Stimulated activated CD4-positive, alpha-beta T cell treated with anti-CD3 and anti-CD28 coated beads, Interleukin-15, amount 100 ng/mL, for 1 hour (primary cell): ENCODE measurements around the gene SFRP2.

Experiments
- DNase-seq, 2 donors: peaks; one replicate each; pipeline ENCODE4 v3.0.0-alpha.2; 2020; ENCODE audit warnings: low read depth in 1 of 2, low spot score in 1 of 2

The SFRP2 gene, protein sequence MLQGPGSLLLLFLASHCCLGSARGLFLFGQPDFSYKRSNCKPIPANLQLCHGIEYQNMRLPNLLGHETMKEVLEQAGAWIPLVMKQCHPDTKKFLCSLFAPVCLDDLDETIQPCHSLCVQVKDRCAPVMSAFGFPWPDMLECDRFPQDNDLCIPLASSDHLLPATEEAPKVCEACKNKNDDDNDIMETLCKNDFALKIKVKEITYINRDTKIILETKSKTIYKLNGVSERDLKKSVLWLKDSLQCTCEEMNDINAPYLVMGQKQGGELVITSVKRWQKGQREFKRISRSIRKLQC

DNA sequence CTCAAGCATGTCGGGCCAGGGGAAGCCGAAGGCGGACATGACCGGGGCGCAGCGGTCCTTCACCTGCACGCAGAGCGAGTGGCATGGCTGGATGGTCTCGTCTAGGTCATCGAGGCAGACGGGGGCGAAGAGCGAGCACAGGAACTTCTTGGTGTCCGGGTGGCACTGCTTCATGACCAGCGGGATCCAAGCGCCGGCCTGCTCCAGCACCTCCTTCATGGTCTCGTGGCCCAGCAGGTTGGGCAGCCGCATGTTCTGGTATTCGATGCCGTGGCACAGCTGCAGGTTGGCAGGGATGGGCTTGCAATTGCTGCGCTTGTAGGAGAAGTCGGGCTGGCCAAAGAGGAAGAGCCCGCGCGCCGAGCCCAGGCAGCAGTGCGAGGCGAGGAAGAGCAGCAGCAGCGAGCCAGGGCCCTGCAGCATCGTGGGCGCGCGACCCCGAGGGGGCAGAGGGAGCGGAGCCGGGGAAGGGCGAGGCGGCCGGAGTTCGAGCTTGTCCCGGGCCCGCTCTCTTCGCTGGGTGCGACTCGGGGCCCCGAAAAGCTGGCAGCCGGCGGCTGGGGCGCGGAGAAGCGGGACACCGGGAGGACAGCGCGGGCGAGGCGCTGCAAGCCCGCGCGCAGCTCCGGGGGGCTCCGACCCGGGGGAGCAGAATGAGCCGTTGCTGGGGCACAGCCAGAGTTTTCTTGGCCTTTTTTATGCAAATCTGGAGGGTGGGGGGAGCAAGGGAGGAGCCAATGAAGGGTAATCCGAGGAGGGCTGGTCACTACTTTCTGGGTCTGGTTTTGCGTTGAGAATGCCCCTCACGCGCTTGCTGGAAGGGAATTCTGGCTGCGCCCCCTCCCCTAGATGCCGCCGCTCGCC is at the start of gene SFRP2:
TSS of gene SFRP2 (minus strand) at position 671 of the 864 bp plus-strand sequence. CDS start at position 423, 248 bp downstream.
- DNase-seq, result no peak

DNA sequence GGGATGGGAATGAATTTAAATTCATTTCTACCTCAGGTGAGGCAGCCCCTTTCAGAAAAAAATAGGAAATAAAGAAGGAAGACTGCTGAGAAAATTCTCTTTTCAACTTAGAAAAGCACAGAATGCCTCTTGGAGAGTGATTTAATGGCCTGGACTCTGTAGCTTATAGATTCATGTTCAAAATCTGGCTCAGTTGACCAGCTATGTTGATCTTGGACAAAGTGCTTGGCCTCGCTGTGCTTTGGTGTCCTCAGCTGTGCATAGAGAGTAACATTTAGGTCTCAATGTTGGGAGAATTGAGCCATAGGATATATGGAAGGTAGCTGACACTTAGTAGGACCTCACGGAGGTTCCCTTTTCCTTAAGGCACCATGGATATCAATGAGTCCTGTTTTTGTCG is 49.7 kb upstream of the SFRP2 start:
- DNase-seq, result no peak

DNA sequence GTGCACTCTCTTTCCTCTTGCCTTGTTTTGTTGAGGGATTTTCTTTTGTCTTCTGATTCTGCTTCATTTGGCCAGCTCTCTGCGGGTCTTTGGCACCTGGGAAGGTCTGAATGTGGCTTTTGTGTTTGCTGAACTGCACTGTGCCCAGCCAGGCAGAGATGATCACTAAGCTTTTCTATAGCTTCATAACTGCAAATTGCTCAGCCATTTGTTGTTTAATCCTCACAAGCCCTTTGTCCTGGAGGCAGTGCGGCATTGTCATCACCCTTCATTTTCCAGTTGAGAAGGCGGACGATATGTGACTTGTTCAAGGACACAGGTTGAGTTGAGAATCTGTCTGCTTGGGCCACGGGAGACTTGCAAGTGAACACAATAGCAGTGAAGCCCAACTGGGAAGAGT is 46.0 kb upstream of the SFRP2 start:
- no peak for DNase-seq

DNA sequence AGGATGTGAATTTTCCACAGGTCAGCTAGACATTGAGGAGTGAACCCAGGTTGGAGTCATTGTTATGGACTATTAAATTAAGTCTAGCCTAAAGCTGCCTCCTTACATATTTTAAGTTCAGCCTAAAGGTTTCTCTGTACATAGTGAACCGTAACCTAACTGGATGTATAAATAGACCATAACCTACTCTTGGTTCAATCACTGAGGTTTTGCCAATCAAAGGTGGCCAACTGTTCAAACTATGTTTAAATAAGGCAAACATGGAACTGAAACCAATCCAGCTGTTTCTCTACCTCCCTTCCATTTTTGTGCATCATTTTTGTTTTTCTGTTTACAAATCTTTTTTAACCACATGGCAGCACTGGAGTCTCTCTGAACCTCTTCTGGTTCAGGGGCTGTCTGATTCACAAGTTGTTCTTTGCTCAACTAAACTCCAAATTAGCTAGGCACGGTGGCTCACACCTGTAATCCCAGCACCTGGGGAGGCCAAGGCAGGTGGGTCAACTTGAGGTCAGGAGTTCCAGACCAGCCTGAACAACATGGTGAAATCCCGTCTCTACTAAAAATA is 43.9 kb upstream of the SFRP2 start:
- no peak for DNase-seq

DNA sequence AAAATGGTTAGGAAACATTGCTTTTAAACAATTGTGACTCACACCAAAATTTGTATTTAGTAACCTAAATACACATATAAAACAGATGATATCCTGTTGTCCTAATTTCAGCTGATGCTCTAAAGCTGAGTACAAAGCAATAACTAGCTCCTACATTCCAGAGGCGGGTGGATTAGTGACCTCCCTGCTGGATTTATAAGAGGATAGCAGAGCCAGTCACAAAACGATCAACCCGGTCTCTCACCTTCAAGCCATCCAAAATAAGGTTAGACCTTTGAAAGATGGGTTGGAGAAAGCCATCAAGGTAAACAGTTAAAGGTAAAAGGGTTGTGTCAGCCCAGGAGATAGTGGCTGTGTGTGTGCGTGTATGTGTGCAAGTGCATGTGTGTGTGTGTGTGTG is 43.2 kb upstream of the SFRP2 start:
- no peak for DNase-seq

DNA sequence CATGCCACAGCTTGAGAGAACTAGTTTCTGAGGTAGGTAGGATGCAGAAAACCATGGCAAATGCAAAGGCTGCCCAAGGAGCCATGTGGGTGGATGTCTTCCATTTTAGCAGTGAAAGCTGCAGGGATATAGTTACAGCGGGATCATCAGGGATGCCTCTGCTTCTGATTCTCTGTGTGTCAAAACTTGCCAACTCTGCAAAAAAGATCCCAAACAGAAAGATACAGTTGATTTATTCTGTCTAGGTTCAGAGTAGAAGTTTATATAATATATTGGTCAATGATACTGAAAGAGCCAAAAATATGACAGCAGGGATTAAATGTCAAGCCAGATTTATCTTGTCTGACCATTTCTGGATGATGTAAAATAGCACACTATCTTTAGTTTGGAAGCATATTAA is 42.4 kb upstream of the SFRP2 start:
- no peak for DNase-seq

DNA sequence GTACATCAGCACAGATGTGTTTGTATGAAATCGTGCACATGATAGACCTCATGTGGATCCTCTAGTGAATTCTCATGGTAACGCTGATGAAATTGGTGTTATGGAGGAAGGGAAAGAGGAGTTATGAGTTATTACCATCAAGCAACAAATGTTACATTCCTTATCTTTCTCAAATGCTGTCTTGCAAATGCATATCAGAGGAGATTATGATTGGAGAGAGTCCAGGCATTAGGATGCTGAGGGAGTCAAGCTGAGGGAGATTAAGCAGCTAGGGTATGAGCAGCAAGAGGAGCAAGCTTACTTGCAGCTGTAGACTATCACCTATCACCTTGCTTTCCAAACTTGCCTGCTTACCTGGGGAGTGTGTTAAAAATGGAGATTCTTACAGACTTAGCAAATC is 36.8 kb upstream of the SFRP2 start:
- DNase-seq, result no peak

DNA sequence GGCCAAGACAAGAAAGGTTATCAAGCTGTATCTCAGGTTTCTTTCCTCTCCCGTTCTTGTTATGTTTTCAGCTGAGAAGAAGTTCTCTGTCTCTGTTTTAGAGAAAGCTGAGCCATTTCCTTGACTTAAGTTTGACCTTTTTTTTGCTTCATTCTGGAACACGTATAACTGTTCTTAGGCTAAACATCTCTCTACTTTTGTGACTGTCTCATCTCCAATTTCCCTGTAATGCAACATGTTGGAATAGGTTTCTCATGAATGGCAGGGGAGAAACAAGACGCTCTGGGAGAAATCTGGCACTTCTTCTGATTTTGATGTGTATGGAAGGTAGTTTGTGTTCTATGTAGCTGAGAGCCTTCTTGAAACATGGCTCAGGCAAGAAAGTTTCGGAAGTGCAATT is 36.2 kb upstream of the SFRP2 start:
- no peak for DNase-seq

DNA sequence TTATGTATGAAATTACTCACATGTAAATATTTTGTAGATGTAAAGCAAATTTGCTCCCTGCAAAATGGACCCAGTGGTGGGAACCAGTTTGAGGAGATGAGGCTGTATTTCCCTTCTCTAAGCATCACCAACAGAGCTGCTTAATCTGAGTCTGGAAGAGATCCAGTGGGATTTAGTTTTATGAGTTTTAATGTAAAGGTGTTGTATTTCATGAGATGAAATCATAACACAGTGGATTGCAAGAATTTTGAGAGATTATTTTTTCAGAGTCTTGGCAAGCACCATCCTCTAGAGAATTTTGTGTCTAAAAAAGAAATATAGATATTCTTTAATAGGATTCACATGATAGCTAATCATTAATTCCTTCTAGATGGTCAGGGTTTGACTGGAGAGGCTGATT is 35.6 kb upstream of the SFRP2 start:
- DNase-seq, result no peak

DNA sequence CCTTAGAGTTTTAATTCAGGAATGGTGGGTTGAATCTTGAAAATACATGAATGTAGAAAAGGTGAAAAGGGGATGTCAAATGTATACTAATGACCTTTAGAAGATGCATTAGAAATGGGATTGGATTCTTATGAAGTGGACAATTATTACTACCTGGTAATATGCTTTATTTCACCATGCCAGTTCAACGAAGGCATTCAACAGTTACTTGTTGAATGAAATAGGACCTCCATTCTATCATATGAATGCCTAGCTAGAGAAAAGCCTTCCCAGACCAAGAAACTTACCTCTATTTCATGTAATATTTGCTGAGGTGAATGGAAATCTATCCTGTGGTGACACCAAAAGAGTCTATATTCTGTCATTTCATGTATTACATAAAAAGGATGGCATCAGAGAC is 34.6 kb upstream of the SFRP2 start:
- no peak for DNase-seq

DNA sequence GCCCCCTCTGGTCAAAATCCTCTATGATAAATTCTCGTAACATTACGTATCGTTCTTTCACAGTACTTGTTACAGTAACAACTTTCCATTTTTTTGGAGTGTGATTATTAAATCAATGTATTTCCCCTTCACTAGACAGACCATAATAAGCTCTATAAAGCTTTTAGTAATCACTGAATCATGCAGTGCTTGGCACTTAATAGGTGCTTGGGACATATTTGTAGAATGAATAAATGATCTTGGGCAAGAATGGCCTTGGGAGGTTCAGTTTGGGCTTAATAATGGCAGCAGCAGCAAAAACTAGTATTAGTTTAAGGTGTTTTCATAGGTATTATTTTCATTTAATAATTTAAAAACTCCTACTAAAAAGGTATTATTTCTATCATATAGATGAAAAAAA is 33.4 kb upstream of the SFRP2 start:
- no peak for DNase-seq

DNA sequence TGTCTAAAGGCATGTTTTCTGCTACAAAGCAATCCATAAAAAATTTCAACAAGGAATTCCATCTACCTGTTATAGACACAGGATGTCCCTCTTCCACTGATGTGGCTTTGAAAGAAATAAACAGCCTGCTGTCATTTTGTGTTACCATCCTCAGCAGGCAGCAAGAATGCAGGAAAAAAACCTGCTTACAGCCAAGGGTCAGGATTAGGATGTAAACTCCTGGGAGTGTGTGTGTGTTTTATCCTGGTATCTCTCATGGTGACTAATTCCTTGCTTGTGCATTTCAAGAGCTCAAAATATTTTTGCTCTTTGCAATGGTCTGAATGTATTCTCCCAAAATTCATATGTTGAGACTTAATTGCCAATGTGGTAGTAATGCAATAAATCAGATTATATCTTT is 28.6 kb upstream of the SFRP2 start:
- no peak for DNase-seq

DNA sequence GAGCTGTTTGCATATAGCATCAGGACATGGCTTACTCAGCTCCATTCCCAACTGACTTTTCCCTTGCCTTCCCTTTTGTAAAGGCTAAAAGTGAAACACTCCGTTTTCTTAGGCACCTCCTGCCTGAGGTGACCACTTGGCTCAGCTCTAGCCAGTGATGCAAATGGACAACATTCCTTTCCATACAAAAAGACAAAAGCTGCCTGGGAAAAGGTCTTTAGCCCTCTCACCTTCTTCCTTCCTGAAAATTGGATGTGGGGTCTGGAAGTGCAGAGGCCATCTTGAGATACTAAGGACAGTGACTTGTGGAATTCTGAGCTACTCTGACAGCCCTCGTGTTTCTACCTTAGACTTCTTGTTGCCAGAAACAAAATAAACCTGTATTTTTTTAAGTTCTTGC is 27.7 kb upstream of the SFRP2 start:
- no peak for DNase-seq

DNA sequence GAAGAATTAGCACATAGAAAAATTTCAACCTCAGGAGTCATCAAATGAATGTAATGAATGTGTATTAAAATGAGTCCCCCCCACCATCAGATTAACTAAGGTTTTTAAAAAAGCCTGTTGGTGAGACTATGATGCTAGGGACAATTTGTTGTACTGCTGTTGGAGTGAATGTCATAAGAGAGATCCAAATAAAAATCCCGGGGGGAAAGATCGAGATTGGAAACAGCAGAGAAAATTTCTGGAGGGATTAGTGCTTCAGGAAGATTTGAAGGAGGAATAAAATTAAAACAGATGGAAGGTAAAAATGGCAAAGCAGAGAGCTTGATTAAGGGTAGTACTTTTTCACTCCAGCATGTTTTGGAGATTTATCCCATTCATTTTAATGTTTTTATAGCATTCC is 25.9 kb upstream of the SFRP2 start:
- no peak for DNase-seq

DNA sequence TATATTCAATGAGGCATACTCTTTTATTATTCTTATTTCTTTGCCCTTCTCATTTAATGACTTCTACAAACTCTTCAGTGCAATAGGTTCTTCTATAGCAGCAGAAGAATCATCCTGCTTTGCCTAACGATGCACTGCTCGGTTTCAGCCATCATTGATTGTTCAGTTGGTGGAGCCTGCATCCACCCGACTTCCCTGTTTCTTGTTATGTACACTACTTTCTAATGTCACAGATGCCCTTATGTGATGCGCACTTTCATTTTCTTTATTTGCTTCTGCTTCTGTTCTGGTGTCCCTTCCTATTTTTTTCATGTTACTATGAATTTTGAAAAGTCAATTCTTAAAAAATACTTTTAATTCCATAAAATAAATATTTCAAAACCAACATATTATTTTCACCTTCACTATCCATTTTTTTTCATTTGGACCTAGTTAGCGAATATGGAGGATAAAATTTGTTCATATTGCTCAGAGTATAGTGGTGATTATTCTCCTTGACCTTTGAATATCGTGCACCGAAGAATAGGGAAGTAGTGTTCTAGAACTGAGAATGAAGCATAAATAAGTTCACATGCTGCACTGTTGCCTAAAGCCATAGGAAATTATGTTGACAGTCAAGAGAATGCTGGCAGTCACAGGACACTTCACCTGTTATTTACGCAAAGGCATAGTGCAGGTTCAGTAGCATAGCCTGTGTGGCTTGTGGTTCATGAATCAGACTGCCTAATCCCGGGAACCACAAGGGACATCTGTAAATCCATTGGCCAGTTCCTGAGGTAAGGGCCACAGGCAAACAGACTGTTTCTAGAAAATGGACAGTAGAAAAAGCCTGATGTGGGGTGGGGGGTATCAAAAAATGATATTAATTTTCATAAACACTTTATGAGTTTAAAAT is 21.3 kb upstream of the SFRP2 start:
- no peak for DNase-seq

DNA sequence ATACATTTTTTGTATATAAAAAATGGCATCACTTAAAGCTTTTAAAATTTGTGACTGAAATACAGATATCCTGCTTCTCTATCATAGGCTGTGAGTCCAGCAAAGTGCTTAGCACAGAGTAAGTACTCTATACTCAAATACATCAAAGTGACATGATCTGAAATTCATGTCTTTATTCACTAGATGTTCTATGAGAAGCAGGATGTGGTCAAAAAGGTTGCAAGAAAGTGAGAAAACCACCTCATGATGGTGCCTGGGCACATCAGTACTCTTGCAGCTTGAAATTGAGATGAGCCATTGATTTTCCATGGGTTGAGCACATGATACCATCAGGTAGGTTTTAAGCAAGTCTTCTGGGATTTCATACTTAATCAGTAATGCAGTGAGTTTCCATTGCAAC is 20.4 kb upstream of the SFRP2 start:
- no peak for DNase-seq

DNA sequence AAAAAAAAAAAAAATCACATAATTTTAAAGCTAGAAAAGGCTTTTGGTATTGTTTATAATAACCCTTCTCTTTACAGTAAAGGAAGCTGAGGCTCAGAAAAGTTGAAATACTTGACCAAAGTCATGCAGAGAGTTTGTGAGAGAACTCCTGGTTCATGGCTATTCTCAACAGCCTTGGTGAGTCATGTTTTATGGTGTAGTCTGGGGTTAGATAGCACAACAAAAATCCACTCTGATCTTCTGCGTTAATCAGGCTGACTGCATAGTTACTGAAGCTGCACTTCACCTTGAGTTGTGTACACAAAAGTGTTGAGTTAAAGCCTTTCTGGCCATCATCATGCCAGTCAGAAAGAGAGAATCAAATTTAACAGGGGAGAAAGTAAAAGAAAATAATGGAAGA is 19.3 kb upstream of the SFRP2 start:
- no peak for DNase-seq

DNA sequence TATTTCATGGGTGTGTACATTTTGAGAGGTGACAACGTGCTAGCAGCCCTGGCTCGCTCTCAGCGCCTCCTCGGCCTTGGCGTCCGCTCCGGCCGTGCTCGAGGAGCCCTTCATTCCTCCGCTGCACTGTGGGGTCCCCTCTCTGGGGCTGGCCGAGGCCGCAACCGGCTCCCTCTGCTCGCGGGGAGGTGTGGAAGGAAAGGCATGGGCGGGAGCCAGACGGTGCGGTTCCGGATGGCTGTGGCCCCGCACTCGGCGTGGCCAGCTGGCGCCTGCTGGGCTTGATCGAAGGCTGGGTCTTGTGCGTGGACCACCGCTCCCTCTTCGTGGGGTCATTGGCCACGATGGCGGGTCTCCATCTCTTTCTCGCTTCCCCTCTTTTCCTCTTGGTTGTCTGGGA is 17.2 kb upstream of the SFRP2 start:
- DNase-seq, result no peak

DNA sequence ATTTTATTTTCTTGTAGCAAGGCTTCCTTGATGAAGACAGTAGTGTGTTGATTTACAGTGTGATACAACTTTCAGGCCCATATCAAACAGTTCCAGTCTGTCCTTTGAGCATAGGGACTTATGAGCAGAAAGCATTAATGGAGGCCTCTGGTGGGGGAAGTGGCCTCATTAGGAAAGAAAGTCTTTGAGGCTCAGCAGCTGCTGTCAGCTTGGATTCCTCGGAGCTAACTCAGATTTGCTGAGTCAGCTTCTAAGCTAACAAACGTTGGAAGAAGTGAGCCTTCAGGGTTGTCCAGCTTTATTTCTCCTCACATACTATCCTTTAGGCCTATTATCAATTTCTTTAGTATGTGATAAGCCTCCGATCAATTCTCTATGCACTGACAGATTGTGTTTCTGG is 15.8 kb upstream of the SFRP2 start:
- no peak for DNase-seq

DNA sequence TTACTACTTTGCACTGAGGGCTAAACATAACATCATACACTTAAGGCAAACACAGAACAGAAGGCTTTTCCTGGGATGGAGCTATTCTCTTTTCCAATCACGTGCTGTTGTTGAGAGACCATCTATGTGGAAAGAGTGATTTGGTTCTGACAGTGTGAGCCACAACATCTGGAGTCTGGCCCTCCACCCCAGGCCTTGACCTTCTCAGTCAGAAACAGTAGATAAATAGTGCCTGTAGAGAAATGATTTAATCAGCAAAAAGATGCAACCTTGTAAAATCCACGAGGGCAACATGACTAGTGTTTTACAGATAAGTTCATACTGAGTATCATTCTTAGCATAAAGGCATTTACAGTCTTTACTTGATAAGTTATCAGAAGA is 10.8 kb upstream of the SFRP2 start:
- DNase-seq, result no peak

DNA sequence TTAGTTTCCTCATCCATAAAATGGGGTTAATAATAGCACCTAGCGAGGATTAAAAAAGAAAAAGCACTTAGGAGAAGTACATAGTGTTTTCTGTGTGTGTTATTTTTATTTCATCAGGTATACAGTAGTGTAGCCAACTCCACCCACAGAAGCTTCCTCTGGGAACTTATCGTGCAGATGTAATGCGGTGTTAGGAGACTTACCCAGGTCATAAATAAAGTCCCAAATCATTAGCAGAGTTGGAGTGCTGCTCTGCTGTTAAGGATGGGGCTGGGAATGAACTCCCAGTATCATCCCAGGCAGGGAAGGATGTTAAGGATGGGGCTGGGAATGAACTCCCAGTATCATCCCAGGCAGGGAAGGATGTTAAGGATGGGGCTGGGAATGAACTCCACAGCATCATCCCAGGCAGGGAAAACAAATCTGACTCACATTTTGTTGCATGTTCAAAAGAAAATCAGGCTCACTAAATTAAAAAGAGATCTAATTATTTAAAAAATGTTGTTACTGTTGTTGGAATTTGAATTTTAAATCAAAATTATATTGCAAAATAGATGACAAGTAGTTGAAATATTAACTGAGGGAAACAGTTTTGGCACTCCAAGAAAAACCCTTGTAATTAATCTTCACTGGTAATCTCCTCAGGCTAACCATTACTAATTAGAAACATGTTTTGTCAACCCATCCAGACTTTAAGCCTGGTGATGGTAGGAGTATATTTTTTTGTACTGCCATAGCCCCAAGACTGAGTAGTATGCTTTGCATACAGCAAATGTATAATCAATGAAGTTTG is 10.2 kb upstream of the SFRP2 start:
- DNase-seq, result no peak
